ENCODE results near the gene TTLL8.

Gene TTLL8

GRCh38 chr22:50008151-50009040 lies 49.7 kb downstream of the TTLL8 start:
- DNase-seq (ENCODE audit: extremely low read depth in 1 of 2, low read depth in 1 of 2): no peak

- no peak for DNase-seq (ENCODE audit: extremely low read depth in 1 of 2, low read depth in 1 of 2)
Observed at GRCh38 chr22:50007057-50007511, 51.0 kb downstream of the TTLL8 start.

DNA sequence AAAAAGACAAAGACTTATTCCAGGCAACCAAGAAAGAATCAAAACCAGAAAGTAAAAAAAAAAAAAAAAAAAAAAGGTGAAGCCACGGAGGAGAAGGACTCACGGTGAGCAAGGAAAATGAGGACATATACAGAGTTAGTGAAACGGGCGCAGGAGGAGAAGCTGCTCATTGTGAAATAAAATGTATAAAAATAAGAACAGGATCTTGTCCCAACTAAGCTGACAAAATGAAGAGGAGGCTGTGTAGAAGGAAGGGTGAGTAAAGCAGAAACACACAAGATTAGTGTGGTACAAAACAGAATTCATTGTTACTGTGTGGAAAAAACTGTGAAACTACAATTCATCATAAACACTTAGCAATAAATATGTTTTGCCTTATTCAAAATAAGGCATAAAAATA lies 53.2 kb downstream of the TTLL8 start:
- no peak for DNase-seq (ENCODE audit: extremely low read depth in 1 of 2, low read depth in 1 of 2)

GRCh38 chr22:50002791-50003190 lies 55.3 kb downstream of the TTLL8 start:
- DNase-seq (ENCODE audit: extremely low read depth in 1 of 2, low read depth in 1 of 2): no peak

DNA sequence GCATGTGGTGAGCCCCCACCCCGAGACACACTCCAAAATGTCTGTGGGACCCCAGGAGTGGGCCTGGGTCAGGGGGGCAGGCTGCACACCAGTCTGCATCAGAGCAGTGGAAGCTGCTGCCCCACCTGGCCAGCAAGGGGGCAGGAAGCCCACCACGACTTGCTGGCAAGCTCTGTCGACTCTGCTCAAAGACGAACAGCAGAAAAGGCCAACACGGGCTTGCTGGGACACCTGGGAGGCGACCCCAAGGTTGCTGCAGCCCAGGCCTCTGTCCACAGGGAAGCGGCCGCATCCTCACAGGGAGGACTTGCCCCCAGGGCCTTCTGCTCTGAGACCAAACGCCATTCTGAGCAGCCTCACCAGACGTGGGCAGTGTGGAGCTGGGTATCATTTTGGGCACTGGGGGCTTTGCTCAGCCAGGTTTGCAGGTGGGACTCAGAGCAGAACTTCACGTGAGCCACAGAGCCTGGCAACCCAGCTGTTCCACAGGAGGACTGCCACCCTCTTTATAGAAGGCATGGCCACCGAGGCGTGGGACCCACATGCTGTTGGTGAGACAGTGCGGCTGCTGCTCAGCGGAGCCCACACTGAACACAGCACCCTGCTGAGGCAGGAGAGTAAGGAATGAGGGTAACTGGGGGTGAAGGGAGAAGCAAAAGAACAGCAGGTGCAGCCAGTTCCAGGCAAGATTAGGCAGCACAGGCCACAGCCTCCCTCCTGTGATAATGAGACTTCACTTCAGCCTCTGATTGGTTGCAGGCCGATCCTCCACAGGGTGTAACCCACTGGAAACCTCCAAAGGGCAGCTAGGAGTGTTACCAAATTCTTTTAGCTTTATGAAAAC lies 56.5 kb downstream of the TTLL8 start:
- DNase-seq (ENCODE audit: extremely low read depth in 1 of 2, low read depth in 1 of 2): no peak

GRCh38 chr22:50000587-50001387 lies 57.3 kb downstream of the TTLL8 start:
- no peak for DNase-seq (ENCODE audit: extremely low read depth in 1 of 2, low read depth in 1 of 2)

- DNase-seq (ENCODE audit: extremely low read depth in 1 of 2, low read depth in 1 of 2): no peak
Observed at GRCh38 chr22:49999946-50000586, 58.0 kb downstream of the TTLL8 start.

DNA sequence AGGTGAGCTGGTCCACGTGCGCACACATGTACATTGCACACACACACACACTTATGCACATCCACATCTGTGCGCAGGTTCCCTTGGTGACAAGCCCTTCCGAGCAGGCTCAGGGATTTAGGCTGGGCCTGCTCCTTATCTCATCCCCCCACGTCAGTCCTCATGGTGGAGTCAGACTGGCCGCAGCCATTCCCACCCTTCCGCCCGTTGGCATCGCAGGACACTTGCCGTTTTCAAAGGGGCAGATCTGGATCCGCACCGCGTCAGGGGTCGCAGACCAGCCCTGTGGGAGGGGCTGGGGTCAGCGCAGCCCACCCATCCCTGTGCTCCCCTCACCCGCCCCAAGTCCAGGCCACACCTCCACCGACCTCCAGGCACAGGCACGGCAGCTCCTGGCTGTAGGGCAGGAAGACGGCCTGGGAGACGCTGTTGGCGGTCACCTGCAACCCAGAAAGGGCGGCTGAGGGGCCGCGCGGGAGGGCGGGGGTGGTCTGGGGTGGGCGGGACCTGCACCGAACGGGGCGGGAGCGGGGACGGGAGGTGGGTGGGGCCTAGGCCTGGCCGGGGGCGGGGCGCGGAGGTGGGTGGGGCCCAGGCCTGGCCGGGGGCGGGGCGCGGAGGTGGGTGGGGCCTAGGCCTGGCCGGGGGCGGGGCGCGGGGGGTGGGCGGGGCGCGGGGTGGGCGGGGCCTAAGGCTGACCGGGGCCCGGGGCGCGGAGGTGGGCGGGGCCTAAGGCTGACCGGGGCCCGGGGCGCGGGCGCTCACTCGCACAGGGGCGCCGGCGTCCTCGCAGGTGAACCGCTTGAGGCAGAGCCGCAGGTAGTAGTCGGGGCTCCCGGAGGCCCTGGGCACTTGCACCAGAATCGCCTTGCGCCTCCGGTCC lies 58.8 kb downstream of the TTLL8 start:
- DNase-seq (ENCODE audit: extremely low read depth in 1 of 2, low read depth in 1 of 2): no peak

- DNase-seq (ENCODE audit: extremely low read depth in 1 of 2, low read depth in 1 of 2): no peak
Observed at GRCh38 chr22:49998718-49999062, 59.4 kb downstream of the TTLL8 start.

DNA sequence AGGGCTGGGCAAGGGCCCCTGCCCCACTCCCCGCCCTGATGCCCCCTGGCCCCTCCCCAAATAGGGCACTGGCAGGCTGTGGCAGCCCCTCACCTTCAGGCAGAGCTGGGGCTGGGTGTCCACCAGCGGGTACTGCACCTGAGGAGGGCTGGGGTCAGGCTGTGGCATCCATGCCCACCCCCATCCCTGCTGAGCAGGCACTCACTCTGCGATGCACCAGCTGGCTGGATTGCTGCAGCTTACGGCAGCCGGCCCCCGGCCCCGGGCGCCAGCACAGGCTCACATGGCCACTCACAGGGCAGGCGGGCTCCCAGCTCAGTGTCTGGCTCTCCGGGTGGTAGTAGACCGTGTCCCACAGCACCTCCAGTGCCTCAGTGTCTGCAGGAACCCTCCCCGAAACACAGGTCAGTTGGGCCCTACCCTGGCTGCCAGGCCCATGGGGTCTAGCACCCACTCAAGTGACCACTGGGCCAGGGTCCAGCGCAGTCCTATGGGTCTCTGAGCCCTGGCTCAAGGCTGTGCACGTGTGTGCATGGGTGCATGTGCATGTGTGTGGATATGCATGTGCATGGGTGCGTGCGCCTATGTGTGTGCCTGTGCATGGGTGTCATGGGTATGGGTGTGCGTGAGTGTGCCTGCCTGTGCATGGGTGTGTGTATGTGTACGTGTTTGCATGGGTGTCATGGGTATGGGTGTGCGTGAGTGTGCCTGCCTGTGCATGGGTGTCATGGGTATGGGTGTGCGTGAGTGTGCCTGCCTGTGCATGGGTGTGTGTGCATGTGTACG lies 60.0 kb downstream of the TTLL8 start:
- DNase-seq (ENCODE audit: extremely low read depth in 1 of 2, low read depth in 1 of 2): no peak

GRCh38 chr22:49997251-49997599 lies 60.9 kb downstream of the TTLL8 start:
- no peak for DNase-seq (ENCODE audit: extremely low read depth in 1 of 2, low read depth in 1 of 2)

- DNase-seq (ENCODE audit: extremely low read depth in 1 of 2, low read depth in 1 of 2): no peak
Observed at GRCh38 chr22:49996518-49997250, 61.4 kb downstream of the TTLL8 start.

DNA sequence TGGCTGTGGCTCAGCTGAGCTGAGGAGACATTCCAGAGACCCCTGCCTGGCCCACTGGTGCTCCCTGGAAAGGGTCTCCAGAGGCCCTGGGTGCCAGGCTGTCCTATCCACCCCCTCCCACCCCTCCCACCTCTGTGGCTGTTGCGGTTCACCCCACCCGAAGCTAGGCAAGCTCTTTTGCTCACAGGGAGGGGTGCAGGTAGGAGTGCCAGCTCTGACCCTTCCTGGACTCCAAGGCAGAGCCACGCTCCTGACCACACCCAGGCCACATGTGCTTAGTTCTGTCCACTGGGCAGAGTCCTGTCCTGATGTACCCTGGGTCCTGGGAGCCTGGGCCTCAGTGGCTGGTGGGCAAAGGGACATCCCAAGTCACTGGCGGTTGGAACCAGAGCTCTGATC lies 62.0 kb downstream of the TTLL8 start:
- DNase-seq (ENCODE audit: extremely low read depth in 1 of 2, low read depth in 1 of 2): no peak

DNA sequence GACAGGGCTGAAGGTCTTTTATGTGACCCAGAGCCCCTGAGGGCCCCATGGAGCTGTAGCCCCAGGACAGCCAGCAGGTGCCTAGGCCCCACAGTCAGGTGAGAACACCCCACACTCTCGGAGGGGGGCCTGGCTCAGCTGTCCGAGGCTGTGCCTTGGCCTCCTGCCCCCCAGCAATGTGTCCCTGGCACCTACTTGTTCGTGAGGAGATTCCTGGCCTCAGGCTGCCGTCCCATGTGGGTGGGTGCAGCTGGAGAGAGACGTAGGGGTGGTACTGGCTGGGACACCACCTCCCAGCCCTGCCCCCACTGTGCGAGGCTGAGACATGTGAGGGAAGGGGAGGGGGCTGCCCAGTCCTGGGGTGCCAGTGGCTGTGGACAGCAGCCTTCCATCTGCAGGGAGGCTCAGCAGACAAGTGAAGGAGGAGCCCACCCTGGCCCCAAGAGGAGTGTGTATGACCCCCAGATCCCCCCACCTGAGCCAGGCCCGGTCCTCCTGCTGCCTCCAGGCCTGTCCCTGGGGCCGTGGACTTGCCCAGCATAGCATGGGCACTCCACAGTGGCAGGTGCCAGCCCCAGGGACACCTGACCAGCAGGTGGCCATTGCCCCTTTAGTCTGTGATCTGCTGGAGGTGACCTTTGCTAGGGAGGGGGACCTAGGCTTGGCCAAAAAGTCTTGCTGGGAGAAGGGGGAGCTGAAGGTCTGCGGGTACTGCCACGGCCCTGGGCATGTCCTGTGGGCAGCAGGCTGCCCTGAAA lies 62.6 kb downstream of the TTLL8 start:
- DNase-seq (ENCODE audit: extremely low read depth in 1 of 2, low read depth in 1 of 2): no peak

DNA sequence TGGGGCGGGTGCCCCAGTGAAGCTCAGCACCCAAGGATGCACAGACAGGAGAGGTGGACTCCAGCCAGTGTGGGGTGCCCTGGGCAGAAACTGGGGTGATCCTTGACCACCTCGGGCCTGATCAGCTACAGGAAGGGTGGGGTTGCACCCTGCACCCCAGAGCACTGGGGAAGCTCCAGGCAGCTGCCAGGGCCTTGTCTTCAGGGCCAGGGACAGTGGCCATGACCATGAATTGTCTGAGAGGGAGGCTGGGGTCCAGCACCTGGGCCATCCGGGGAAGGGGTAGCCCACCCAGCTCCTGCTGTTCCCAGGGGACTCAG lies 63.1 kb downstream of the TTLL8 start:
- no peak for DNase-seq (ENCODE audit: extremely low read depth in 1 of 2, low read depth in 1 of 2)

- DNase-seq (ENCODE audit: extremely low read depth in 1 of 2, low read depth in 1 of 2): no peak
Observed at GRCh38 chr22:49994361-49995040, 63.6 kb downstream of the TTLL8 start.

DNA sequence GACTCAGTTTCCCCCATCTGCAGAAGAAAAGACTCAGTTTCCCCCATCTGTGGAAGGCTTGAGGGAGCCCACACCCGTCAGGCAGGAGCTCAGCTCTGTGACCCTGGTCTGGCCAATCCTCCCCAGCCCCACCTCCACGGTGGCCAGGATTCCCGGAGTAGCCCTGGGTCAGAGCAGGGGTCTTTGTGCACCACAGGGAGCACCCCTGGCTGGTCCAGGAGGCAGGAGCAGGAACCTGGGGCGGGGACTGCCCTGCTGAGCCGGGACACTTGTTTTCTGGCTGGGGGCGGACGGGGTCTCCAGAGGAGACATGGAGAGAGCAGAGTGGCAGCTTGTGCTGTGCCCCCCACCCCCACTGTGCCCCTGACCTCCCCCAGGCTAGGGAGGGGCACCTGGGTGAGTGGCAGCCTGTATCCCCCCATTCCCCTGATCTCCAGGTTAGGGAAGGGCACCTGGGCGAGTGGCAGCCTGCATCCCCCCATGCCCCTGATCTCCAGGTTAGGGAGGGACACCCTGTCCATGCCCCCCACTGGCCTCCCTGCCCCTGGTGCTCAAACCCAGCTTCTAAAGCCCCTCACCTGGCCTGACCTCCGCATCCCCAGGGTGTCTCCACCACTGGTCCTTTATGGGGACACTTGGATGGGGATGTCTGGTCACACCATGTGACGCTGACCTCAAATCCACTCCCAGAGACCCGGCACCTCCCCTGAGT lies 64.3 kb downstream of the TTLL8 start:
- no peak for DNase-seq (ENCODE audit: extremely low read depth in 1 of 2, low read depth in 1 of 2)

Data from activated CD8-positive, alpha-beta memory T cell treated with anti-CD3 and anti-CD28 coated beads for 1 hour (primary cell).